CD4-positive, alpha-beta T cell treated with Interleukin-6 for 4 hours (primary cell): Measurements from ENCODE around the gene EVPL.
A peak's percentile ranks its signal among the peaks of the same experiment; 100 is the strongest.
"Not testable (repeated sequence)": the region's sequence is repeated elsewhere in the genome, so short reads cannot be mapped to it uniquely, and the experiment has no call there.

Experiments
- DNase-seq: peaks from one replicate; pipeline ENCODE4 v3.0.0-alpha.2; 2020; ENCODE audit warnings: mixed read lengths

EVPL gene

GRCh38 chr17:76027159-76027839 is at the start of gene EVPL:
Gene EVPL, minus strand, starts transcription at chr17:76027306. Its CDS starts 108 bp downstream, at chr17:76027198.
- DNase-seq, result no peak

- DNase-seq, result no peak
Measured at GRCh38 chr17:76076146-76076764, 49.1 kb upstream of the EVPL start.

- peak; percentile 31 for DNase-seq
Measured at GRCh38 chr17:76075364-76076145, 48.4 kb upstream of the EVPL start.

- no peak for DNase-seq
Measured at GRCh38 chr17:76074390-76075363, 47.6 kb upstream of the EVPL start, which contains the start of gene GALR2. Gene GALR2, plus strand, starts transcription at chr17:76074781. Its CDS starts 103 bp downstream, at chr17:76074884.

GRCh38 chr17:76072148-76072858 is 45.2 kb upstream of the EVPL start, which contains the start of gene SRP68:
Gene SRP68, minus strand, starts transcription at chr17:76072517. Its CDS starts 26 bp downstream, at chr17:76072491.
- peak; percentile 88 for DNase-seq

- DNase-seq, result no peak
Measured at GRCh38 chr17:76071531-76072147, 44.5 kb upstream of the EVPL start.

GRCh38 chr17:76065775-76066174 is 38.7 kb upstream of the EVPL start:
- DNase-seq, result no peak

GRCh38 chr17:76063875-76064546 is 36.9 kb upstream of the EVPL start:
- peak; percentile 55 for DNase-seq

- not testable (repeated sequence) for DNase-seq
Measured at GRCh38 chr17:76058264-76058663, 31.2 kb upstream of the EVPL start.

- DNase-seq, result no peak
Measured at GRCh38 chr17:76056882-76057281, 29.8 kb upstream of the EVPL start.

GRCh38 chr17:76054112-76054476 is 27.0 kb upstream of the EVPL start:
- no peak for DNase-seq

GRCh38 chr17:76053246-76054111 is 26.4 kb upstream of the EVPL start:
- DNase-seq, result no peak

- no peak for DNase-seq
Measured at GRCh38 chr17:76051561-76051960, 24.5 kb upstream of the EVPL start.

- DNase-seq, result no peak
Measured at GRCh38 chr17:76050538-76051467, 23.7 kb upstream of the EVPL start.

- no peak for DNase-seq
Measured at GRCh38 chr17:76049836-76050537, 22.9 kb upstream of the EVPL start.

- DNase-seq, result no peak
Measured at GRCh38 chr17:76049239-76049638, 22.1 kb upstream of the EVPL start.

- no peak for DNase-seq
Measured at GRCh38 chr17:76048711-76049110, 21.6 kb upstream of the EVPL start.
